Measurements from ENCODE around the gene BACH2.

DNA sequence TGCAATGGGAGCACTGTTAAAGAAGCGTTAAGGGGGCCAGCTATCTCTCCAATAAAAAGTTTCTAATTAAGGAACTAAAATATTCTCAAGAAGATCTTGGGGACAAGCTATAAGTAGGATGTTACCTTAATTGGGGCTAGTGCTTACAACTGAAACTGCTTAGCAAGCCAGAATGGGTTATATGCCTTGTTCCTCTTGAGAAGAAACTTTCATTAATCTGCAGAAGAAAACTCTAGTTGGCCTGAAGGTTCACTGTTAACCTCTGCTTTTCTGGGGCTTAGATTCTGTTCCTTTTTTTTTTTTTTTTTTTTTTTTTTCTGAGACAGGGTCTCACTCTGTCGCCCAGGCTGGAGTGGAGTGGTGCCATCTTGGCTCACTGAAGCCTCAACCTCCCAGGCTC is 82.2 kb downstream of the BACH2 start:
- TF ChIP-seq POLR2AphosphoS5 (IDR thresholded peaks at IDR 0.05) (no peak), POLR2A (IDR thresholded peaks at IDR 0.05) (no peak)
- TF ChIP-seq, protein P1, sequence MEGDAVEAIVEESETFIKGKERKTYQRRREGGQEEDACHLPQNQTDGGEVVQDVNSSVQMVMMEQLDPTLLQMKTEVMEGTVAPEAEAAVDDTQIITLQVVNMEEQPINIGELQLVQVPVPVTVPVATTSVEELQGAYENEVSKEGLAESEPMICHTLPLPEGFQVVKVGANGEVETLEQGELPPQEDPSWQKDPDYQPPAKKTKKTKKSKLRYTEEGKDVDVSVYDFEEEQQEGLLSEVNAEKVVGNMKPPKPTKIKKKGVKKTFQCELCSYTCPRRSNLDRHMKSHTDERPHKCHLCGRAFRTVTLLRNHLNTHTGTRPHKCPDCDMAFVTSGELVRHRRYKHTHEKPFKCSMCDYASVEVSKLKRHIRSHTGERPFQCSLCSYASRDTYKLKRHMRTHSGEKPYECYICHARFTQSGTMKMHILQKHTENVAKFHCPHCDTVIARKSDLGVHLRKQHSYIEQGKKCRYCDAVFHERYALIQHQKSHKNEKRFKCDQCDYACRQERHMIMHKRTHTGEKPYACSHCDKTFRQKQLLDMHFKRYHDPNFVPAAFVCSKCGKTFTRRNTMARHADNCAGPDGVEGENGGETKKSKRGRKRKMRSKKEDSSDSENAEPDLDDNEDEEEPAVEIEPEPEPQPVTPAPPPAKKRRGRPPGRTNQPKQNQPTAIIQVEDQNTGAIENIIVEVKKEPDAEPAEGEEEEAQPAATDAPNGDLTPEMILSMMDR (IDR thresholded peaks at IDR 0.05) = no peak
